GM12878 (cell line): ENCODE measurements around the gene KIF21B. TPM values are rescaled to one million over a fixed set of nuclear protein-coding genes. Genes with fewer than 3 reads are reported as not detected.

ENCODE experiments used
- CREM ChIP-seq: IDR thresholded peaks from 2 replicates; pipeline ENCODE4 v1.6.1; 2014; ENCODE audit warnings: antibody characterized with exemption, low read depth
- polyA plus RNA-seq, 11 experiments: library from polyadenylated mRNA; depleted of rRNA in 4 of 11; unstranded in 6 of 11; stranded (reverse) in 5 of 11; fragments of >200 nt; fragmentation: Nextera tagmentation in 4 of 11; fragmentation: Illumina TruSeq in 1 of 11; extraction: Ambion mirVana in 4 of 11; extraction: Trizol in 1 of 11; gene quantifications; 1 replicate in 1 of 11; 2 replicates in 10 of 11; pipeline versions ENCODE4 v1.2.1 to v1.2.3, GENCODE V29; 2011 to 2016; ENCODE audit warnings: inconsistent platforms in 2 of 11, missing spikeins in 2 of 11, low read depth in 1 of 11
- total RNA-seq, 4 experiments: library from RNA; depleted of rRNA in 3 of 4; stranded (reverse); fragments of >200 nt in 3 of 4; fragmentation: Illumina TruSeq in 1 of 4; extraction: Trizol in 1 of 4; gene quantifications; 2 replicates each; pipeline versions ENCODE4 v1.2.1 to v1.2.3, GENCODE V29; 2013 to 2021
- TF ChIP-seq, protein P1 (sequence below): IDR thresholded peaks from 2 replicates; pipeline ENCODE4 v1.6.1; 2012; ENCODE audit warnings: low read depth, low read length, improper control_type of control experiment
- TF ChIP-seq, protein P2 (sequence below): fragments of 450-650 bp; IDR thresholded peaks from 2 replicates; pipeline ENCODE4 v1.6.1; 2018; ENCODE audit warnings: mild to moderate bottlenecking, low read depth, moderate library complexity; ENCODE audit not compliant: partially characterized antibody
- TF ChIP-seq, protein P3 (sequence below): IDR thresholded peaks from 2 replicates; pipeline ENCODE4 v1.6.1; 2012; ENCODE audit warnings: mild to moderate bottlenecking, low read depth, low read length

The KIF21B gene
- total and polyA plus RNA-seq, 10 of the 15 experiments (the other 5 are each of a cell fraction or from before 2014, with no cell fraction given), result 2.3 to 47.7 (median 12.6) TPM

DNA sequence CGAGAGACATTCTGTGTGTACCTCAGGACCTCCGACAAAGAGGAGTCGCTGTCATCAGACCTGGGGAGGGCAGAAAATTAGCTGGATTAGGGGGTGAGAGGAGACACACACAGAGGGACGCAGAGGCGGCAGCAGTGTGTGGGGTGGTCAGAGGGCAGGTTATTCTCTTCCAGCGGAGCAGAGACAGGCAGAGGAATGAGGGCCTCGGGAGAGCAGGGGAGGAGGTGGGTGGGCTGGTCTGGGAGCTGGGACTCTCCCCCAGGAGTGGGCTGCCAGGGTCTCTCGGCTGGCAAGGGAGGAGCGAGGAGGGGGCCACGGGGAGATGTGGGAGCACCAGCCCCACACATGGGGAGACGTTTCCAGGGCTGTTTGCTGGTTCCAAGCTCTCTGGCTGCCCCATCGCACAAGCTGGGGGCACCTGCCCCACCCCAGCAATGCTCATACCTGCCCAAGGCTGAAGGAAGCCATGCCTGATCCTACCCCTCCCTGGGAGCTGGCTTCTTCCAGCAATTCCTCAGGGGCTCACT lies 40.4 kb downstream of the KIF21B start (continued):
- TF ChIP-seq, protein P1, sequence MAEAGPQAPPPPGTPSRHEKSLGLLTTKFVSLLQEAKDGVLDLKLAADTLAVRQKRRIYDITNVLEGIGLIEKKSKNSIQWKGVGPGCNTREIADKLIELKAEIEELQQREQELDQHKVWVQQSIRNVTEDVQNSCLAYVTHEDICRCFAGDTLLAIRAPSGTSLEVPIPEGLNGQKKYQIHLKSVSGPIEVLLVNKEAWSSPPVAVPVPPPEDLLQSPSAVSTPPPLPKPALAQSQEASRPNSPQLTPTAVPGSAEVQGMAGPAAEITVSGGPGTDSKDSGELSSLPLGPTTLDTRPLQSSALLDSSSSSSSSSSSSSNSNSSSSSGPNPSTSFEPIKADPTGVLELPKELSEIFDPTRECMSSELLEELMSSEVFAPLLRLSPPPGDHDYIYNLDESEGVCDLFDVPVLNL, result no peak
- TF ChIP-seq, protein P2, sequence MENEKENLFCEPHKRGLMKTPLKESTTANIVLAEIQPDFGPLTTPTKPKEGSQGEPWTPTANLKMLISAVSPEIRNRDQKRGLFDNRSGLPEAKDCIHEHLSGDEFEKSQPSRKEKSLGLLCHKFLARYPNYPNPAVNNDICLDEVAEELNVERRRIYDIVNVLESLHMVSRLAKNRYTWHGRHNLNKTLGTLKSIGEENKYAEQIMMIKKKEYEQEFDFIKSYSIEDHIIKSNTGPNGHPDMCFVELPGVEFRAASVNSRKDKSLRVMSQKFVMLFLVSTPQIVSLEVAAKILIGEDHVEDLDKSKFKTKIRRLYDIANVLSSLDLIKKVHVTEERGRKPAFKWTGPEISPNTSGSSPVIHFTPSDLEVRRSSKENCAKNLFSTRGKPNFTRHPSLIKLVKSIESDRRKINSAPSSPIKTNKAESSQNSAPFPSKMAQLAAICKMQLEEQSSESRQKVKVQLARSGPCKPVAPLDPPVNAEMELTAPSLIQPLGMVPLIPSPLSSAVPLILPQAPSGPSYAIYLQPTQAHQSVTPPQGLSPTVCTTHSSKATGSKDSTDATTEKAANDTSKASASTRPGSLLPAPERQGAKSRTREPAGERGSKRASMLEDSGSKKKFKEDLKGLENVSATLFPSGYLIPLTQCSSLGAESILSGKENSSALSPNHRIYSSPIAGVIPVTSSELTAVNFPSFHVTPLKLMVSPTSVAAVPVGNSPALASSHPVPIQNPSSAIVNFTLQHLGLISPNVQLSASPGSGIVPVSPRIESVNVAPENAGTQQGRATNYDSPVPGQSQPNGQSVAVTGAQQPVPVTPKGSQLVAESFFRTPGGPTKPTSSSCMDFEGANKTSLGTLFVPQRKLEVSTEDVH, result no peak
- TF ChIP-seq, protein P3, sequence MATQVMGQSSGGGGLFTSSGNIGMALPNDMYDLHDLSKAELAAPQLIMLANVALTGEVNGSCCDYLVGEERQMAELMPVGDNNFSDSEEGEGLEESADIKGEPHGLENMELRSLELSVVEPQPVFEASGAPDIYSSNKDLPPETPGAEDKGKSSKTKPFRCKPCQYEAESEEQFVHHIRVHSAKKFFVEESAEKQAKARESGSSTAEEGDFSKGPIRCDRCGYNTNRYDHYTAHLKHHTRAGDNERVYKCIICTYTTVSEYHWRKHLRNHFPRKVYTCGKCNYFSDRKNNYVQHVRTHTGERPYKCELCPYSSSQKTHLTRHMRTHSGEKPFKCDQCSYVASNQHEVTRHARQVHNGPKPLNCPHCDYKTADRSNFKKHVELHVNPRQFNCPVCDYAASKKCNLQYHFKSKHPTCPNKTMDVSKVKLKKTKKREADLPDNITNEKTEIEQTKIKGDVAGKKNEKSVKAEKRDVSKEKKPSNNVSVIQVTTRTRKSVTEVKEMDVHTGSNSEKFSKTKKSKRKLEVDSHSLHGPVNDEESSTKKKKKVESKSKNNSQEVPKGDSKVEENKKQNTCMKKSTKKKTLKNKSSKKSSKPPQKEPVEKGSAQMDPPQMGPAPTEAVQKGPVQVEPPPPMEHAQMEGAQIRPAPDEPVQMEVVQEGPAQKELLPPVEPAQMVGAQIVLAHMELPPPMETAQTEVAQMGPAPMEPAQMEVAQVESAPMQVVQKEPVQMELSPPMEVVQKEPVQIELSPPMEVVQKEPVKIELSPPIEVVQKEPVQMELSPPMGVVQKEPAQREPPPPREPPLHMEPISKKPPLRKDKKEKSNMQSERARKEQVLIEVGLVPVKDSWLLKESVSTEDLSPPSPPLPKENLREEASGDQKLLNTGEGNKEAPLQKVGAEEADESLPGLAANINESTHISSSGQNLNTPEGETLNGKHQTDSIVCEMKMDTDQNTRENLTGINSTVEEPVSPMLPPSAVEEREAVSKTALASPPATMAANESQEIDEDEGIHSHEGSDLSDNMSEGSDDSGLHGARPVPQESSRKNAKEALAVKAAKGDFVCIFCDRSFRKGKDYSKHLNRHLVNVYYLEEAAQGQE, result no peak
- no peak for TF ChIP-seq CREM
